Stimulated activated CD4-positive, alpha-beta T cell treated with anti-CD3 and anti-CD28 coated beads, Interleukin-15, amount 100 ng/mL, for 24 hours (primary cell): Measurements from ENCODE around the gene CEP85L.

ENCODE experiments used
- DNase-seq: peaks from one replicate; pipeline ENCODE4 v3.0.0-alpha.2; 2020

CEP85L gene

GRCh38 chr6:118659513-118660217, 8.3 kb upstream of the CEP85L start:
- DNase-seq = peak; percentile 40

- DNase-seq = peak; percentile 18
Observed at GRCh38 chr6:118656847-118657451, 5.6 kb upstream of the CEP85L start.

- DNase-seq = no peak
Observed at GRCh38 chr6:118652051-118652615, 742 bp upstream of the CEP85L start.

DNA sequence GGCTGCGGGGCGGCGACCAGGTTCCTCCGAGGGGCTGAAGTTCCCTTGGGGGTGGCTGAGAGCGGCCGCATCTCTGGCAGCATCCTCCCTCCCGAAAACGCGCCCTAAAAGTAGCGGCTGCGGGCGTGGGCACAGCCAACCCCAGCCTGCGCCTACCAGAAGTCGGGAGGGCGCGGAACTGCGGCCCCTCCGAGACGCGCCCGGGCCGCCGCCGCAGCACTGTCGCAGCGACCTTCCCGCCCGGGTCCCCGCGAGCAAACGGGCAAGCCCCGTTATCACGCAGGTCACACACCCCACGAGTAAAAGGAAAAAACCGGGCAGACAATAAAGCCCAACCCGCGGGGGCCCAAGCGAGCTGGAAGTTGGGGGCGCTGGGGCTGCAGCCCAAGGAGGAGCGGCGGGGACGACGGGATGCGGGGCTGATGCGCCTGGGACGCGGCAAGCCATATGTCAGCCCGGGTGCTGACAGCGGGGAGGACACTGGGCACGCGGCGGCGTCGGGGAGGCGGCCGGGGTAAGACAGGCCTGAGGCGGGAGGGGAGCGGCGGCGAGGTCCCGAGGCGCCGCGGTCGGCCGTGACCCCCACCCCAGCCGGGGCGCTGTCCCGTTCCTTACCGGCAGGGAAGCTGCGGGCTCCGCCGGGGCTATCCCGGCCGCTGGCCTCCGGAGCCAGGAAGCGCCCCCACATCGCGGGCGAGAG, 659 bp downstream of the CEP85L start:
- DNase-seq = peak; percentile 62

GRCh38 chr6:118649918-118650581, 1.3 kb downstream of the CEP85L start:
- no peak for DNase-seq

- no peak for DNase-seq
Observed at GRCh38 chr6:118648866-118649554, 2.4 kb downstream of the CEP85L start.

DNA sequence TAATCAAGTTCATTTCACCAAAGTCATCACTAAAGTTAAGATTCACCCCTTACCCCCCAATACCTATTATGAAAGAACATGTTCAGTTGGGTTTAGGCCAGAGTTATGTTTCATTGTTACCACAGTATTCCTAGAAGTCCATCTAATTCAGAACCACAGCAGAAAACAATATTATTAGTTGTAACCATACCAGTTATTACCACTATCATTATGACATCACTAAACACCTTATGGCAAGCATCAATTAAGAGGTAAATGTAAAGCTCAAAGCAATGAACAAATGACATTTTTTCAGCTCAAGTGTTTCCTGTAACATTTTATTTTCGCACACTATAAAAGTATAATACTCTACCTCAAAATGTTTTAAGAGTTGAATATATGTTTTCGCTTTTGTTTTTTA, 4.4 kb downstream of the CEP85L start:
- DNase-seq = no peak

- DNase-seq = no peak
Observed at GRCh38 chr6:118645395-118645794, 6.0 kb downstream of the CEP85L start.

DNA sequence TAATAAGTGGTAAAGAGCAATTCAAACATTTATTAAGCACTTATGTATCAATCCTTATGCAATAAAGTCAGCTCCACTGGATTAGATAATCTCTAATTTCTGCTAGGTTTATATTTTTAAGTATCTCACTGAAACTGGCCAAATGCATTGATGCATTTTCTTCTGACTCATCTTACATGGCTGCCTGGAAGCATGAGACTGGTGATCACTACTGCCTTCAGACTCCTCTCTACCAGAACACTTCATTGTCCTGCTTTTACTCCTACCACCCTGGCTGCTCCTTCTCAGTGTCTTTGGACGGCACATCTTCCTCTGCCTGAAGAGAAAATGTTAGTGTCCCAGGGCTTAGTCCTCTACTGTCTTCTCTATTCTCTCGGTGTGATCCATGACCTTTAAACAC, 7.4 kb downstream of the CEP85L start:
- no peak for DNase-seq

- DNase-seq = no peak
Observed at GRCh38 chr6:118641042-118641441, 10.3 kb downstream of the CEP85L start.

DNA sequence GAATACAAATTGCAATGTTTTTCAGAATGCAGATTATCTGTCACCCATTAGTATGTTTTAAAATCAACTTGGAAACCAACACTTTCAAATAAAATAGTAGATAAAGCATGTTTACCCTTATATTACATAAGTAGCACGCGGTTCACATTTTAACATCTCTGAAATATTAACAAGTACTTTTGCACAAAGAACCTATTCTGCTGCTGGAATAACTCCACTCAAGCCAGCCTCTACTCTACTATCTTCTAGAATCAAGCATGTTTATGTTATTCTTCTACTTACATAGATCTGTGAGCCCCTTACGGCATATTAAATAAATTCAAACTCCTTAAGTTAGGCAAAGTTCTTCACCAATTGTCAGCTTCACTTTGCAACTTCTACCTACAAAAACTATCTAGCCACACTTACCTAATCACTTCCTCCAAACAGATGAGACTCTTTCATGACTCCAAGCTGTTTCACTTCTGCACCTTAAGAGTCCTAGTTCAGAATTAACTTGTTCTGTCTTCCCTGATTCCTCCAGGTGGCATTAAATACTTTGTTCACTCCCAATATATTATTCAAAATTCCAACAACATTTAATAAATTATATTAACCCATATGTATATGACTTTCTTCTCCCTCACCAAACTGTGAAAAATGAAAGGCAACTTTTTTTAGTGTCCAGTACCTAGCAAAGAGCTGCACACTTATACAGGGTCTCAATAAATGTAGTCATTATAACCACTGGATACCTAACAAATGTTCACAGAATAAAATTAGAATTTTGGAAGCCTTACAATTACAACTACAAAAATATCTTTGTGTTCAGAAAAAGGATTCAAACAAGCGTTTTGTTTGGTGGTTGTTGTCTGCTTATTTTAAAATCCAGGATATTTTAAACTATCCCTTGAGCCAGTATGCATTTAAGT, 12.1 kb downstream of the CEP85L start:
- DNase-seq = no peak

GRCh38 chr6:118638288-118638687, 13.1 kb downstream of the CEP85L start:
- no peak for DNase-seq

- no peak for DNase-seq
Observed at GRCh38 chr6:118635909-118636735, 15.3 kb downstream of the CEP85L start.

DNA sequence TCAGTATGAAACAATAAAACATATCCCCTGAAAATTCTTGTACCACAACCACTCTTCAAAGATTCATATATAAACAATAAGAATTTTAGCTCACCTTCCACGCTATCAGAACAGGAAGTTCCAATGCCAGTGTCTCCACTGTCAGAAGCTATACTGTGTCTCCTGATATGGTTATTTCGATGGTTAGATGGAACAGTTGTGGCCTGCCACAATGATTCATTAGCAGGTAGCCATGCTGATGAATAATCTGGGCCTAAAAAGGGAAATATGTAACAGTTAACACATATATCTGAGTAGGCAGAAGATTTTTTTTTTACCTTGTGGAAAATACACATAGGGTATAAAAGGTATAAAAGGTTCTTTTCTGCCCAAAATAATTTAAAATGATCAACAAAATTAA, 19.0 kb downstream of the CEP85L start:
- DNase-seq = peak; percentile 26

GRCh38 chr6:118630923-118631322, 20.5 kb downstream of the CEP85L start:
- no peak for DNase-seq

- no peak for DNase-seq
Observed at GRCh38 chr6:118630067-118630466, 21.3 kb downstream of the CEP85L start.

DNA sequence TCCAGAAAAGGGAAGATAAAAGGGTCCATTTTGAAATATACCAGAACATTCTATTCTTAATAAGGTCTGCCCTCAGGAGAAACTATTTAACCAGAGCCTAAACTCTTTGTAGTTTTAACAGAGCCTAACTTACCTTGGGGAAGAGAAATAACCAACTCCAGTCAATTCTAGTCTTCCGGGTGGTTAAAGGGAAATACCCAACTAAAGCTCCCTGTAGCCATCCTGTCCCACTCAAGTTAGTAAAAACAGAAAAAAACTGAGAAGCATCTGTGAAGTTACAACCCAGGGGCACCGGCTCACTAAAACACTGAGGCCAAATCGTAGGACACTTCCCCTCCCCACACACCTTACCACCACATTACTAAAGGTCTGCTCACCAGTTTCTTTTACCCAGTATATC, 23.7 kb downstream of the CEP85L start:
- no peak for DNase-seq

GRCh38 chr6:118625833-118626232, 25.6 kb downstream of the CEP85L start:
- DNase-seq = no peak

DNA sequence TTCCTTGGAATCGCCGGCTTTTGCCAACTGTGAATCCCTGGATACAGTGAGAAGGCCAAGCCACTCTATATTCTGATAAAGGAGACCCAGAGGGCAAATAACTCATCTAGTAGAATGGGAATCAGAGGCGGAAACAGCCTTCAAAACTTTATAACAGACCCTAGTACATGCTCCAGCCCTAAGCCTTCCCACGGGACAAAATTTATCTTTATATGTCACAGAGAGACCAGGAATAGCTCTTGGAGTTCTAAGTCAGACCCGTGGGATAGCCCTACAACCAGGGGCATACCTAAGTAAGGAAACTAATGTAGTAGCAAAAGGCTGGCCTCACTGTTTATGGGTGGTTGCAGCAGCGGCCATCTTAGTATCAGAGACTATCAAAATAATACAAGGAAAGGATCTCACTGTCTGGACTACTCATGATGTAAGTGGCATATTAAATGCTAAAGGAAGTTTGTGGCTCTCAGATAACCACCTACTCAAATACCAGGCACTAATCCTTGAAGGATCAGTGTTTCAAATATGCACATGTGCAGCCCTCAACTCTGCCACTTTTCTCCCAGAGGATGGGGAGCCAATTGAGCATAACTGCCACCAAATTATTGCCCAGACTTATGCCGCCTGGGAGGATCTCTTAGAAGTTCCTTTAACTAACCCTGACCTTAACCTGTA, 29.5 kb downstream of the CEP85L start:
- DNase-seq = no peak

GRCh38 chr6:118620202-118620601, 31.2 kb downstream of the CEP85L start:
- no peak for DNase-seq
